Mesenchymal stem cell (in vitro differentiated cells and primary cell): ENCODE measurements around the gene TGFBR3L.

Experiments
- DNase-seq: peaks from one replicate; pipeline ENCODE4 v3.0.0-alpha.2; 2013
- H2AFZ ChIP-seq: one replicate; pipeline ENCODE4 v1.6.1; 2013; ENCODE audit warnings: low read depth, mild to moderate bottlenecking, control low read depth, inconsistent platforms, low read length, moderate library complexity
- H2AK5ac ChIP-seq: 2 replicates; pipeline ENCODE4 v1.6.1; 2013; ENCODE audit warnings: low read length, moderate library complexity, mild to moderate bottlenecking, inconsistent platforms; ENCODE audit not compliant: severe bottlenecking
- H2BK120ac ChIP-seq: one replicate; pipeline ENCODE4 v1.6.1; 2013; ENCODE audit warnings: low read depth, mild to moderate bottlenecking, inconsistent platforms, low read length, moderate library complexity
- H2BK12ac ChIP-seq, 2 experiments: one replicate each; pipeline ENCODE4 v1.6.1; 2013; ENCODE audit warnings: inconsistent platforms in 2 of 2, low read length in 2 of 2, mild to moderate bottlenecking in 2 of 2, moderate library complexity in 2 of 2, control low read depth in 1 of 2
- H2BK15ac ChIP-seq: one replicate; pipeline ENCODE4 v1.6.1; 2013; ENCODE audit warnings: mild to moderate bottlenecking, low read depth, inconsistent platforms; ENCODE audit not compliant: poor library complexity, severe bottlenecking
- H2BK5ac ChIP-seq: 2 replicates; pipeline ENCODE4 v1.6.1; 2013; ENCODE audit warnings: low read depth, mild to moderate bottlenecking, low read length, control low read depth, inconsistent platforms; ENCODE audit not compliant: poor library complexity, severe bottlenecking
- H3K14ac ChIP-seq, 2 experiments: one replicate each; pipeline ENCODE4 v1.6.1; 2013; ENCODE audit warnings: inconsistent platforms in 2 of 2, low read length in 2 of 2, control low read depth in 1 of 2, mild to moderate bottlenecking in 1 of 2, moderate library complexity in 1 of 2
- H3K18ac ChIP-seq, 2 experiments: one replicate each; pipeline ENCODE4 v1.6.1; 2013; ENCODE audit warnings: inconsistent platforms in 2 of 2, low read length in 2 of 2, control low read depth in 1 of 2, low read depth in 1 of 2, mild to moderate bottlenecking in 1 of 2
- H3K23ac ChIP-seq, 2 experiments: one replicate each; pipeline ENCODE4 v1.6.1; 2013; ENCODE audit warnings: inconsistent platforms in 2 of 2, low read length in 2 of 2, mild to moderate bottlenecking in 2 of 2, moderate library complexity in 2 of 2, control low read depth in 1 of 2
- H3K27ac ChIP-seq: 2 replicates; pipeline ENCODE4 v1.5.1; 2013; ENCODE audit warnings: mild to moderate bottlenecking, moderate library complexity, low read length, control low read depth, inconsistent platforms; ENCODE audit not compliant: poor library complexity, severe bottlenecking
- H3K27me3 ChIP-seq, 2 experiments: 2 replicates each; pipeline versions ENCODE4 v1.6.1 to v1.7.0; 2013; ENCODE audit warnings: low read length in 2 of 2, mild to moderate bottlenecking in 2 of 2, moderate library complexity in 2 of 2, control low read depth in 1 of 2, inconsistent platforms in 1 of 2; ENCODE audit not compliant: control insufficient read depth in 1 of 2, insufficient read depth in 1 of 2
- H3K36me3 ChIP-seq, 2 experiments: 2 replicates each; pipeline versions ENCODE4 v1.6.1 to v1.7.0; 2013; ENCODE audit warnings: low read length in 2 of 2, control low read depth in 1 of 2, inconsistent platforms in 1 of 2, low read depth in 1 of 2, mild to moderate bottlenecking in 1 of 2; ENCODE audit not compliant: insufficient read depth in 2 of 2, control insufficient read depth in 1 of 2
- H3K4ac ChIP-seq, 2 experiments: one replicate each; pipeline ENCODE4 v1.6.1; 2013; ENCODE audit warnings: inconsistent platforms in 2 of 2, low read length in 2 of 2, mild to moderate bottlenecking in 2 of 2, moderate library complexity in 2 of 2, control low read depth in 1 of 2, low read depth in 1 of 2
- H3K4me1 ChIP-seq: 2 replicates; pipeline ENCODE4 v1.6.1; 2013; ENCODE audit warnings: low read depth, low read length, control low read depth; ENCODE audit not compliant: control insufficient read depth, insufficient read depth
- H3K4me2 ChIP-seq: 2 replicates; pipeline ENCODE4 v1.6.1; 2013; ENCODE audit warnings: low read length, mild to moderate bottlenecking, inconsistent platforms; ENCODE audit not compliant: poor library complexity, severe bottlenecking
- H3K4me3 ChIP-seq, 2 experiments: 2 replicates each; pipeline versions ENCODE4 v1.5.1 to v1.7.0; 2013; ENCODE audit warnings: low read length in 2 of 2, mild to moderate bottlenecking in 2 of 2, control low read depth in 1 of 2, low read depth in 1 of 2; ENCODE audit not compliant: insufficient read depth in 1 of 2
- H3K79me1 ChIP-seq: replicated peaks from 2 replicates; pipeline ENCODE4 v1.6.1; 2013; ENCODE audit warnings: mild to moderate bottlenecking, control low read depth, low read length, inconsistent platforms; ENCODE audit not compliant: poor library complexity, severe bottlenecking
- H3K9ac ChIP-seq: 2 replicates; pipeline ENCODE4 v1.7.0; 2013; ENCODE audit warnings: mild to moderate bottlenecking, low read length, moderate library complexity
- H3K9me3 ChIP-seq: 2 replicates; pipeline ENCODE4 v1.7.0; 2013; ENCODE audit warnings: mild to moderate bottlenecking, low read length; ENCODE audit not compliant: control insufficient read depth
- H4K8ac ChIP-seq: one replicate; pipeline ENCODE4 v1.6.1; 2013; ENCODE audit warnings: inconsistent platforms, mild to moderate bottlenecking, low read length, moderate library complexity
- H4K91ac ChIP-seq: one replicate; pipeline ENCODE4 v1.6.1; 2013; ENCODE audit warnings: mild to moderate bottlenecking, low read length, inconsistent platforms
- WGBS: methylation state at CpG from one replicate; pipeline ENCODE4 v1.1.7; 2013; ENCODE audit warnings: mixed read lengths; 5-methylcytosine and 5-hydroxymethylcytosine counted together

Gene TGFBR3L

DNA sequence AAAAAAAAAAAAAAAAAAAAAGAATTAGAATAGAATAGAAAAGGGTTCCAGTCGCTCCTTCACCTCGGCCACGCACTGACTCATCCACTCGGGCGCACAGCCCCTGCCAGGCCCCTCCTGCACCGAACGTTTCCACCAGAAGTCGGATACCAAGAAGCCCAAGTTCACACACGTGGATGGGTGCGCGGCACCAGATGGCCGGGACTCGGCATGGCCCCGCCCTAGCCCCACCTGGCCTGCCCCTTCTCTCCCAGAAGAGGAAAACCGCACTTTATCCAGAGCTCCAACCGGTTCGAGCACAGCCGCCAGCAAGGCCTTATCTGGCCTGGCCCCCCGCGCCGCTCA lies 46.3 kb upstream of the TGFBR3L start:
- peak overlapping the region in 1 of 2 experiments; percentile 39 for H3K14ac ChIP-seq
- H3K4ac ChIP-seq: no peak overlapping the region
- H3K4me2 ChIP-seq: peak overlapping the region; percentile 31
- no peak overlapping the region for H2AFZ ChIP-seq
- DNase-seq: peak; percentile 31
- H2BK120ac ChIP-seq: no peak overlapping the region
- peaks cover 18 to 49% of the 10 kb centered on the region in 2 experiments for H3K27me3 ChIP-seq
- no peak overlapping the region for H4K8ac ChIP-seq
- no peak overlapping the region for H2BK5ac ChIP-seq
- no peaks in the 10 kb centered on the region for H3K9me3 ChIP-seq
- H4K91ac ChIP-seq: no peak overlapping the region
- H3K4me1 ChIP-seq: peaks cover 41% of the 10 kb centered on the region
- 9% methylated on average over 21 of the region's 21 CpGs for WGBS
- H2BK15ac ChIP-seq: no peak overlapping the region
- H3K36me3 ChIP-seq: peaks cover 0 to 10% of the 10 kb centered on the region in 2 experiments
- H3K18ac ChIP-seq: peak overlapping the region in 1 of 2 experiments; percentile 50
- no peak overlapping the region for H2AK5ac ChIP-seq
- no peak overlapping the region for H3K27ac ChIP-seq
- H3K23ac ChIP-seq: peak overlapping the region in 1 of 2 experiments; percentile 49
- H2BK12ac ChIP-seq: no peak overlapping the region
- H3K79me1 ChIP-seq: no peaks in the 10 kb centered on the region
- H3K4me3 ChIP-seq: no peak overlapping the region
- no peak overlapping the region for H3K9ac ChIP-seq

DNA sequence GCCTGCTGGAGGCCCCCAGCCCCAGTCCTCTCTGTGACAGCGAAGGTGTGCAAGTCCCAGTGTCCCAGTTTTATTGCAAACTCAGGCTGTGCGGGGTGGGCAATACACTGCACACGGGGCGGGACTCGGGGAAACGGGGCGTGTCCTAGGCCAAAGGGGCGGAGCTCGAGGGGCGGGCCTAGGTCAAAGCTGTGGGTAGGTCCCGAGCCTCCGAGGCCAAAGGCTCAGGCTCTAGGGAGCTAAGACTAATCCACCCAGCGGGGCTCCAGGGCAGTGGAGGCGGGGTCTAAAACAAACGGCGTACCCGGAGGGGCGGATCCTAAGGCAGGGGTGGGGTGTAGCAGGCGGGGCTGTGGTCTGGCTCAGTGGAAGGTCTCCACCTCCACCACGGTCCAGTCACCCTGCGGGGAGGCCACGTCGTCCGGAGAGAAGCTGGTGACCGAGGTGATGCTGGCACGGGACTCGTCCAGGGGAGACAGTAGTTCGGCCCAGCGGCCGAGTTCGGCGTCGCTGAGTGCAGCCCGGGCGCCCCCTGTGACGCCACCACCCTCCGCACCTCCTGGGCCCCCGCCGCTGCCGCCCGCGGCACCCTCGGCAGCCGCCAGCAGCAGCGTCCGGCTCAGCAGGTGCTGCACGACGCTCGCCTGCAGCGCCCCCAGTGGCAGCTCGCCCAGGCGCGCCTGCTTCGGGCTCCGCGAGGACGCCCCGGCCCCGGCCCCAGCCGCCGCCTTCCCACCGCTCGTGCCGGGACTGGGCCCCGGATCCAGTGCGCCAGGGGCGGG lies 45.8 kb upstream of the TGFBR3L start:
- Histone ChIP-seq H3K9ac (no peak overlapping the region), H4K91ac (no peak overlapping the region), H3K4me2 (peak overlapping the region; percentile 86), H3K79me1 (no peaks in the 10 kb centered on the region), H3K18ac (peak overlapping the region in 1 of 2 experiments; percentile 50), H3K4me3 (peak overlapping the region; percentile 60 to 61), H2BK12ac (peak overlapping the region in 1 of 2 experiments; percentile 60), H3K14ac (peak overlapping the region in 1 of 2 experiments; percentile 39), H3K9me3 (no peaks in the 10 kb centered on the region), H2BK15ac (no peak overlapping the region), H4K8ac (no peak overlapping the region), H3K27me3 (peaks cover 24 to 54% of the 10 kb centered on the region in 2 experiments), H2AFZ (peak overlapping the region; percentile 87), H3K23ac (peak overlapping the region in 1 of 2 experiments; percentile 49), H3K27ac (no peak overlapping the region), H2AK5ac (no peak overlapping the region), H2BK5ac (no peak overlapping the region), H3K36me3 (peaks cover 0 to 4% of the 10 kb centered on the region in 2 experiments), H3K4me1 (peaks cover 44% of the 10 kb centered on the region), H3K4ac (no peak overlapping the region), H2BK120ac (no peak overlapping the region)
- WGBS: 2% methylated on average over 55 of the region's 67 CpGs
- DNase-seq: peak; percentile 68

DNA sequence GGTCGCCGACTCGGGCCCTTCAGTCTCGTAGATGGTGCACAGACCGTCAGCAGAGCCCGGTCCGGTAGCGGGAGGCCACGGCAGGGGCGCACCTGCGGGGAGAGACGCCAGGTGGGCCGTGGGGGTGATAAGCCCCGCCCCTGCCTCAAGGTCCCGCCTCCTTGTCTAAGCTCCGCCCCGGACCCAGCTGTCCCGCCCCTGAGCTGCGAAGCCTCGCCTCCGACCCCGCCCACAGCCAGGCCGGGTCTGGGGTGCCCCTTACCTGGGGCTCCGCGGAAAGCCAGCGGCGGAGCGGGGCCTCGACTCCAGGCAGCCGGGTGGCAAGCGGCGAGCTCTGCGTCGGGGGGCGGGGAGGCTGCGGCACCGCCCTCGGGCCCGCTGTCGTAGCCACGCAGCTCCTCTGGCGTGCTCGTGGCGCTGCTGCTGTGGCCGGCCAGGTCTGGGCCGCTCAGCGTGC lies 45.1 kb upstream of the TGFBR3L start:
- H3K4me2 ChIP-seq: peak overlapping the region; percentile 86
- peak overlapping the region in 1 of 2 experiments; percentile 60 for H2BK12ac ChIP-seq
- no peak overlapping the region for H3K4ac ChIP-seq
- H2BK15ac ChIP-seq: no peak overlapping the region
- no peak overlapping the region for H3K27ac ChIP-seq
- no peak overlapping the region for H3K9ac ChIP-seq
- peak overlapping the region; percentile 87 for H2AFZ ChIP-seq
- H3K23ac ChIP-seq: no peak overlapping the region
- WGBS: under 1% methylated on average over 39 of the region's 47 CpGs
- peaks cover 50% of the 10 kb centered on the region for H3K4me1 ChIP-seq
- H3K18ac ChIP-seq: peak overlapping the region in 1 of 2 experiments; percentile 89
- H2AK5ac ChIP-seq: no peak overlapping the region
- H3K9me3 ChIP-seq: no peaks in the 10 kb centered on the region
- H3K79me1 ChIP-seq: no peaks in the 10 kb centered on the region
- peak overlapping the region; percentile 70 for H4K8ac ChIP-seq
- no peaks in the 10 kb centered on the region for H3K36me3 ChIP-seq
- H4K91ac ChIP-seq: no peak overlapping the region
- no peak overlapping the region for H3K14ac ChIP-seq
- H3K4me3 ChIP-seq: peak overlapping the region; percentile 60 to 61
- no peak overlapping the region for H2BK5ac ChIP-seq
- peaks cover 27 to 60% of the 10 kb centered on the region in 2 experiments for H3K27me3 ChIP-seq
- H2BK120ac ChIP-seq: no peak overlapping the region
- peak; percentile 61 for DNase-seq

DNA sequence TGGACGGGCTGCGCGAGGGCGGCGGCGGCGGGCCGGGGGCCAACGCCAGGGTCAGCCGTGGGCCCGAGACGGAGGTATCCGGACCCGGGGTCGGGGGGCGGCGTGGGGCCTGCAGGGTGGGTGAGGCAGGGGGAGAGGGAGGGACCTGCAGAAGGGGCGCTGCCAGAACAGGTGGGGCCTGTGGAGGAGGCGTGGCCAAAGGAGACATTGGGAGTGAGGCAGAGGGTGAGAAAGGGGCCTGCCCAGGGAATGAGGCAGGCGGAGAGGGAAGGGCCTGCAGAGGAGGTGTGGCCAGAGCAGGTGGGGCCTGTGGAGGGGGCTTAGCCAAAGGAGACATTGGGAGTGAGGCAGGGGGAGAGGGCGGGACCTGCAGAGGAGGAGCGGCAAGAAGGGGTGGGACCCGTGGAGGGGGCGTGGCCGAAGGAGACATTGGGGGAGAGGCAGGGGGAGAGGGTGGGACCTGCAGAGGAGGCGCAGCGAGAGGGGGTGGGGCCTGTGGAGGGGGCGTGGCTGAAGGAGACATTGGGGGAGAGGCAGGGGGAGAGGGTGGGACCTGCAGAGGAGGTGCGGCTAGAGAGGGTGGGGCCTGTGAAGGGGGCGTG lies 44.6 kb upstream of the TGFBR3L start:
- Histone ChIP-seq H3K14ac (no peak overlapping the region), H3K4me1 (peaks cover 53% of the 10 kb centered on the region), H3K36me3 (no peaks in the 10 kb centered on the region), H2AK5ac (no peak overlapping the region), H2BK120ac (no peak overlapping the region), H4K91ac (no peak overlapping the region), H3K9me3 (no peaks in the 10 kb centered on the region), H2BK15ac (no peak overlapping the region), H3K4me3 (peak overlapping the region; percentile 60 to 61), H2AFZ (peak overlapping the region; percentile 87), H3K23ac (peak overlapping the region in 1 of 2 experiments; percentile 20), H3K27me3 (peaks cover 27 to 62% of the 10 kb centered on the region in 2 experiments), H3K4me2 (peak overlapping the region; percentile 86), H2BK5ac (no peak overlapping the region), H4K8ac (peak overlapping the region; percentile 70), H3K9ac (no peak overlapping the region), H3K18ac (peak overlapping the region in 1 of 2 experiments; percentile 89), H3K27ac (no peak overlapping the region), H3K4ac (no peak overlapping the region), H2BK12ac (peak overlapping the region in 1 of 2 experiments; percentile 60), H3K79me1 (no peaks in the 10 kb centered on the region)
- 14% methylated on average over 30 of the region's 30 CpGs for WGBS
- DNase-seq: peak; percentile 63
